Stimulated activated CD8-positive, alpha-beta memory T cell treated with anti-CD3 and anti-CD28 coated beads, Interleukin-15, amount 100 ng/mL, for 1 hour (primary cell): ENCODE results near the gene RTL10.

Experiments used
- DNase-seq: peaks from one replicate; pipeline ENCODE4 v3.0.0-alpha.2; 2020; ENCODE audit warnings: low read depth

RTL10 gene

DNA sequence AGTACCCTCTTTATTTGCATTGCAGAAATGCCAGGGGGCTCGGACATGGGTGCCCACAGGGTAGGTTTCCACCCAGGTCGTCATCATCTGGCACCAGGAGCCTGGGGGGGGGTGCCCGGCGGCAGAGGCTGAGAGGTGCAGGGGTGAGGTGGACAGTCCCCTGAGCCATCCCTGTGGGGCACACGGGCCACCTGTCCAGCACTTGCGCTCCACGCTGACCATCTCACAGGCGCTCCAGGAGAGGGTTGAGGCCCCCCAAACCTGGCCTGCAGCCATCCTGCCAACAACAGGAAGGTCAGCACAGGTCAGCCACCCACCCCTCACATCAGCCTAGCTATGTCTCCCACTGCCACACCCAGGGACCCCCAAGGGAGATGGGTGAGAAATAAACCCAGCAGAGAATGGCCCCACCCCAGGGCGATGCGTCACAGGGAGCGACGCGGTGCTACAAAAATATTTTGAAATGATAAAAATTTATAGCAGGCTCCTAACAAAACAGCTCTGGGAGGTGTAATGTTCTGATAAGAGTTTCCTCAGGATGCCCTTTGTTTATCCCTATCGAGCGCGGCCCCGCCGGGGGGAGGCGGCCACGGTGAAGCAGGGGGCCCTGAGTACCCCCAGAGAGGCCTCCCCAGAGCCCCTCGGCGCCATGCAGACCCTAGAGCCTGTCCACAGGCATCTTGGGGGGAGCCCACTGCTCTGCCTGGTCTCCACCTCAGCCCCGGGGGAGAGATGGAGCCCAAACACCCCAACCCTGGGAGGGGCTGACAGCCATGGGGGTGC is 21.0 kb upstream of the RTL10 start:
- DNase-seq, result no peak

GRCh38 chr22:19875061-19875530 is 20.4 kb upstream of the RTL10 start:
- no peak for DNase-seq

GRCh38 chr22:19874307-19875060 is 19.8 kb upstream of the RTL10 start:
- no peak for DNase-seq

- DNase-seq, result no peak
Measured at GRCh38 chr22:19873960-19874306, 19.3 kb upstream of the RTL10 start.

DNA sequence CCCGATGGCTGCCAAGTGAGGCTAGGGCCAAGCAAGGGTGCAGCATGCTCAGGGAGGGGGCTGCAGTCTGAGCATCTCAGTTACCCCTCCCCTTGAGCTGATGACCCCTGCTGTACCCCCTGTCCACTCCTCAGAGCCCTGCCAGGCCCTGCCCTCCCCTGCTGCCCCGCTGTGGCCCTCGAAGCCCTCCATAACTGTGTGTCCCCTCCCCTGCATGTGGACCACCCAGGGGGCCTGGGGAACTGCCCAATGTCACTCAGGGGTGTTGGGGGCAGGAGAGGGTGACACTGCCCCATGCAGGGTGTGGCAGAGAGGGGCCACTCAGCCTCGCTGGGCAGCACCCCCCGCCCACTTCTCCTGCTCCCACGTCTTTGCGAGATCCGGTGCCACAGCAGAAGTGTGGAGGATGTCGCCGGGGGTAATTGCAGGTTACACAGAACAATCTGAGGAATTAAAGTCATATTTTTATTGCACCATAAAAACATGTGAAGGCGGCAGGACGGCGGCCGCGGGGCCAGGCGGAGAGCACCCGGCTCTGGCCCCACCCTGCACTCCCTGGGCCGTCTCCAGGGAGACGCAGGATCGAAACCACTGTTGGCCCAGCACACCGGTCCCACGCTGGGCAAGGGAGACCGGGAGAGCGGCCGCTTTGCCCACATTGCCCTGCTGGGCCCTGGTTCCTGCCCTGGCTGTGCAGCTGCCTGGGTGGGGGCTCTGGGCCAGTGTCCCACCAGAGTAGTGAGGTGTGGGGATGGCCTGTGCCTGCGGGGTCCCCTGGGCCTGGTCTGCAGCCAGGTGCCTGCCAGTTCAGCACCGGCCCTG is 18.7 kb upstream of the RTL10 start:
- no peak for DNase-seq

- DNase-seq, result no peak
Measured at GRCh38 chr22:19872779-19873137, 18.1 kb upstream of the RTL10 start.

- DNase-seq, result no peak
Measured at GRCh38 chr22:19871845-19872778, 17.4 kb upstream of the RTL10 start.

- no peak for DNase-seq
Measured at GRCh38 chr22:19871023-19871844, 16.6 kb upstream of the RTL10 start.

GRCh38 chr22:19870153-19871022 is 15.7 kb upstream of the RTL10 start:
- no peak for DNase-seq

- no peak for DNase-seq
Measured at GRCh38 chr22:19869497-19870152, 15.0 kb upstream of the RTL10 start.

GRCh38 chr22:19868773-19869471 is 14.2 kb upstream of the RTL10 start:
- DNase-seq, result no peak

GRCh38 chr22:19868333-19868732 is 13.7 kb upstream of the RTL10 start:
- no peak for DNase-seq

- no peak for DNase-seq
Measured at GRCh38 chr22:19867617-19868016, 12.9 kb upstream of the RTL10 start.

- DNase-seq, result no peak
Measured at GRCh38 chr22:19866665-19867009, 12.0 kb upstream of the RTL10 start.

DNA sequence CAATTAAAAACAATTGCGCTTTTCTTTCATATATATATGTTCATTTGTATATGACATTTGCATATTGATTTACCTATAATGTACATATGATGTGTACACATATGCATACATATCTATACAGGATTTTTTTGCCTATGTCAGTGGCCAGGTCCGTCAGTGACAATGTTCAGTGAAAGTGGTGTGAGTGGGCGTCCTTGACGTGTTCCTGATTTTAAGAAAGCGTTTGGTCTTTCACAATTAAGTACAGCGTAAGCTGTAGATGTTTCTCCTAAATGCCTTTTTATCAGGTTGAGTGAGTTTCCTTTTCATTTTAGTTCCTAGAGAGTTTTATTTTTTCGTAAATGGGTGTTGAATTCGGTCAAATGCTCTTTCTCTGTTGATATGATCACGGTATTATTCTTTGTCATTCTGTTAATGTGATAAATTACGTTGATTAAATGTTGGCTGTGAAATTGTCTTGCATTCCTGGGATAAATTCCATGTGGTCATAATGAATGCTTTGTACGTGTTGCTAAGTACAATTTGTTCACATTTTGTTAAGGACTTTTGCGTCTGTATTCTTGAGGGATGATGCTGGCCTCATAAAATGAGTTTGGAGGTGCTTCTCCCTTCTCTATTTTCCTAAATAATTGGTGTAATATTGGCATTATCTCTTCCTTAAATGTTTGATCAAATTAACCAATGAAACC is 10.6 kb upstream of the RTL10 start:
- DNase-seq, result no peak

- no peak for DNase-seq
Measured at GRCh38 chr22:19864538-19865106, 9.9 kb upstream of the RTL10 start.

DNA sequence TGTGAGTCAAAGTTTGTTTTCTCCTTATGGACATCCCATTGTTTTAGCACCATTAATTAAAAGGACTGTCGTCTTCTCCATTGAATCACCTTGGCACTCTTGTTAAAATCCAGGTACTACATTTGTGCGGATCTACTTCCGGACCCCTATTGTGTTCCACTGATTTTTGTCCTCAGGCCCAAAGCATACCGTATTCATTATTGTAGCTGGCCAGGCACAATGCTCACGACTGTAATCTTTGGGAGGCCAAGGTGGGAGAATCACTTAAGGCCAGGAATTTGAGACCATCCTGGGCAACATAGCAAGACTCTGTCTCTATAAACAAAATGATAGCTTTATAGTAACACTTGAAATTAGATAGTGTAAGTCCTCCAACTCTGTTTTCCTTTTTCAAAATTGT is 8.9 kb upstream of the RTL10 start:
- no peak for DNase-seq
